ENCODE measurements around the gene WWOX.
"Not testable (repeated sequence)": the region's sequence is repeated elsewhere in the genome, so short reads cannot be mapped to it uniquely, and the experiment has no call there.

The WWOX gene

DNA sequence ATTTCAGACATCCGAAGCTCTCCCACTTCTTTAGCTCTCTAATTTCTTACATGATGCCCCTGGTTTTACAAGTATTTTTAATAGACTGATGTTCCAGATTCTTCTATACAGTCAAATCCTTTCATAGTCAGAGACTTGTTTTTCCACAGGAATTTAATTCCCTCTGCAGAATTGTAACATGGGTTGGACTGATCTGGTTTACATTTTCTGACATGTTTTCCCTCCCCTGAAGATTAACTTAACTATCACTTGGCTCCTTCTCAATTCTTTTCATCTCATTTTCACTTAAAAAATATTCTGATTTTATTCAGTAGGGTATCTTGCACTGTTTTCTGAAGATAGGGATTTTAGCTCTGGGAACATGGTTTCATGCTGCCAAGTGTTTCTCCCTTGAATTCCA lies 1148.9 kb downstream of the WWOX start:
- no peaks in the 10 kb centered on the region for H3K36me3 ChIP-seq (ENCODE audit: insufficient read depth)
- H3K79me2 ChIP-seq (ENCODE audit: insufficient read depth, low read depth) = no peaks in the 10 kb centered on the region
- H3K9ac ChIP-seq = no peak overlapping the region
- H3K4me3 ChIP-seq (IDR thresholded peaks at IDR 0.05; ENCODE audit: insufficient read depth, low read depth, low read length) = no peak overlapping the region
- no peaks in the 10 kb centered on the region for H3K4me1 ChIP-seq (ENCODE audit: low read depth, poor library complexity, severe bottlenecking)
- no peak overlapping the region for H3K27ac ChIP-seq
- H3K4me2 ChIP-seq = no peak overlapping the region
- no peak overlapping the region for H2AFZ ChIP-seq (ENCODE audit: low read depth)
- no peaks in the 10 kb centered on the region for H3K27me3 ChIP-seq (ENCODE audit: insufficient read depth, low read depth)
- no peaks in the 10 kb centered on the region for H4K20me1 ChIP-seq (ENCODE audit: insufficient read depth)
- TF ChIP-seq, protein P1, sequence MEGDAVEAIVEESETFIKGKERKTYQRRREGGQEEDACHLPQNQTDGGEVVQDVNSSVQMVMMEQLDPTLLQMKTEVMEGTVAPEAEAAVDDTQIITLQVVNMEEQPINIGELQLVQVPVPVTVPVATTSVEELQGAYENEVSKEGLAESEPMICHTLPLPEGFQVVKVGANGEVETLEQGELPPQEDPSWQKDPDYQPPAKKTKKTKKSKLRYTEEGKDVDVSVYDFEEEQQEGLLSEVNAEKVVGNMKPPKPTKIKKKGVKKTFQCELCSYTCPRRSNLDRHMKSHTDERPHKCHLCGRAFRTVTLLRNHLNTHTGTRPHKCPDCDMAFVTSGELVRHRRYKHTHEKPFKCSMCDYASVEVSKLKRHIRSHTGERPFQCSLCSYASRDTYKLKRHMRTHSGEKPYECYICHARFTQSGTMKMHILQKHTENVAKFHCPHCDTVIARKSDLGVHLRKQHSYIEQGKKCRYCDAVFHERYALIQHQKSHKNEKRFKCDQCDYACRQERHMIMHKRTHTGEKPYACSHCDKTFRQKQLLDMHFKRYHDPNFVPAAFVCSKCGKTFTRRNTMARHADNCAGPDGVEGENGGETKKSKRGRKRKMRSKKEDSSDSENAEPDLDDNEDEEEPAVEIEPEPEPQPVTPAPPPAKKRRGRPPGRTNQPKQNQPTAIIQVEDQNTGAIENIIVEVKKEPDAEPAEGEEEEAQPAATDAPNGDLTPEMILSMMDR (conservative IDR thresholded peaks at IDR 0.05; ENCODE audit: low read depth, low read length) = no peak

DNA sequence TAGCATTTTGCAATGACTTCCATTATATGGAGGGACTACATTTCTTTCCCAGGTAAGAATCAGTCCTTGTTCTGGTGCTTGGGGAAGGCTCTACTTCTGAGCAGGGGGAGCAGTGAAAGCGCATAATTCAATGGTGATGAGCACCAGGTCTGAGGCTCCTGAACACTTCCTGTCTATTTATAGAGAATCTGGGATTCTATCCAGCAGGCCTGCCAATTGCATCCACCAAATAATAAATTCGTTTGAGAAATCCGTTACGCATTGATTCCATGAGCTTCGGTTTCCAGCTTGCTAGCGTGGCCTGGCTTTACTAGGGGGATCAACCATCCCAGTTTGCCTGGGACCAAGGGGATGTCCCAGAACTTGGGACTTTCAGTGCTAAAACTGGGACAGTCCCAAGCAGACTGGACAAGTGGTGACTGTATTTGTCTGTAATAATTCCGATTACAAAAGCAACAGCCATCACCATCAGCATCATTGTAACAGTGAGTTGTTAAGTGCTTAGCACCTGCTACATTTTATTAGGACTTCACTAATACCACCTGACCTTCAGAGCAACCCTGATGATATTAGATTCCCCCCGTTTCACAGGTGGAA lies 1151.1 kb downstream of the WWOX start:
- H4K20me1 ChIP-seq (ENCODE audit: insufficient read depth) = no peaks in the 10 kb centered on the region
- no peak overlapping the region for H3K27ac ChIP-seq
- H3K27me3 ChIP-seq (ENCODE audit: insufficient read depth, low read depth) = no peaks in the 10 kb centered on the region
- H3K79me2 ChIP-seq (ENCODE audit: insufficient read depth, low read depth) = no peaks in the 10 kb centered on the region
- no peaks in the 10 kb centered on the region for H3K4me1 ChIP-seq (ENCODE audit: low read depth, poor library complexity, severe bottlenecking)
- no peak overlapping the region for H3K9ac ChIP-seq
- no peak overlapping the region for H2AFZ ChIP-seq (ENCODE audit: low read depth)
- TF ChIP-seq, protein P1 (conservative IDR thresholded peaks at IDR 0.05; ENCODE audit: low read depth, low read length) = no peak
- no peak overlapping the region for H3K4me2 ChIP-seq
- H3K4me3 ChIP-seq (IDR thresholded peaks at IDR 0.05; ENCODE audit: insufficient read depth, low read depth, low read length) = no peak overlapping the region
- no peaks in the 10 kb centered on the region for H3K36me3 ChIP-seq (ENCODE audit: insufficient read depth)

DNA sequence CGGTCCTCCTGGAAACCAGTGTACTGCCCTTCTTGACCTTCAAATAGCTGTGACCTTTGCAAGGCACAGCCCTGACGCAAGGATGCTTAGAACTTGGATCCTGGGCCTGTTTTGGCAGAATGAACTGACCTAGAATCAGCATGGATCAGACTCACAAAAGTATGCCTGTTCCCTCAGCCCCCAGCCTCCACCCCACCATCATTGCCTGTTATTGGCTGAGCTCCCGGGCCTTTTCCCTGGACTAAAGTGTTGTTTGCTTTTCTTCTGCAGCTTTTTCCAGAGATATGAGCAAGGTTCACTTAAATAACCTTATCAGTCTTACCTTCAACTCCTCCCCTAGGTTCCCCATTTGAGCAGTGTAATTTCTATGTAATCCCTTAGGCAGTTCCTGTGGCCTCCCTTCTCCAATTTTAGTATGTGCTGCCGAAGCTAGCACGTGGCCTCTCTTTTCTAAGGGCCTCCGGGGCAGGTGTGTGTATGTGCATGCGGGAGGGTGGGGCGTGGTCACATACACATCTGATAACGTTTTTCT lies 1153.7 kb downstream of the WWOX start:
- H3K4me2 ChIP-seq = no peak overlapping the region
- no peaks in the 10 kb centered on the region for H3K79me2 ChIP-seq (ENCODE audit: insufficient read depth, low read depth)
- H2AFZ ChIP-seq (ENCODE audit: low read depth) = no peak overlapping the region
- H3K27me3 ChIP-seq (ENCODE audit: insufficient read depth, low read depth) = no peaks in the 10 kb centered on the region
- no peak overlapping the region for H3K4me3 ChIP-seq (IDR thresholded peaks at IDR 0.05; ENCODE audit: insufficient read depth, low read depth, low read length)
- TF ChIP-seq, protein P1 (conservative IDR thresholded peaks at IDR 0.05; ENCODE audit: low read depth, low read length) = no peak
- H3K9ac ChIP-seq = no peak overlapping the region
- H4K20me1 ChIP-seq (ENCODE audit: insufficient read depth) = no peaks in the 10 kb centered on the region
- H3K4me1 ChIP-seq (ENCODE audit: low read depth, poor library complexity, severe bottlenecking) = no peaks in the 10 kb centered on the region
- no peaks in the 10 kb centered on the region for H3K36me3 ChIP-seq (ENCODE audit: insufficient read depth)
- H3K27ac ChIP-seq = no peak overlapping the region

DNA sequence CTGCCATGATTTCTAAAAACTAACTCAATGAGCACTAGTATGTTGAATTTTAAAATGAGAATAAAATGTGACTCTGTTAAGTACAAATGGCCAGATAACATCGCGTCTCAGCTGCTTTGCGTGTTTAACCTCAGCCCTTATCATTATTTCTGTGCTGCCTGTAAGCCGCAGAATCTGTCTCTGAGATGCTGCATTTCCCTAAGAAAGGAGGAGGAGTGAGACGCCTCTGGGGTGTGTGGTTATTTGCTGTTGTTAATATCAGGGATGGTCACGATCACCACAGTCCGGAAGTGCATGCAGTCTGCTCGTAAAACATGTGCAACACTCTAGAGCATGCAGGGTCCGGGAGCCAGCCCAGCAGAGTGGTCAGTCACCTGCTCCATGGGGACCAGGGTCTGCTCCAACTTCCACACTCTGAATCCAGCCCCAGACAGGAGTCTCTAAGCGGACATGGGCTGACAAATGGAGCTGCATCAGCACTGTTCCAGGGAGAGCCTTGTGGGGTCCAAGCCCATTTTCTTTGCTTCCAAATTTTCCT lies 1158.6 kb downstream of the WWOX start:
- H3K4me1 ChIP-seq (ENCODE audit: low read depth, poor library complexity, severe bottlenecking) = no peaks in the 10 kb centered on the region
- no peak overlapping the region for H3K4me3 ChIP-seq (IDR thresholded peaks at IDR 0.05; ENCODE audit: insufficient read depth, low read depth, low read length)
- TF ChIP-seq, protein P1 (conservative IDR thresholded peaks at IDR 0.05; ENCODE audit: low read depth, low read length) = no peak
- H2AFZ ChIP-seq (ENCODE audit: low read depth) = no peak overlapping the region
- H3K9ac ChIP-seq = no peak overlapping the region
- no peaks in the 10 kb centered on the region for H4K20me1 ChIP-seq (ENCODE audit: insufficient read depth)
- H3K36me3 ChIP-seq (ENCODE audit: insufficient read depth) = no peaks in the 10 kb centered on the region
- no peak overlapping the region for H3K27ac ChIP-seq
- no peak overlapping the region for H3K4me2 ChIP-seq
- no peaks in the 10 kb centered on the region for H3K27me3 ChIP-seq (ENCODE audit: insufficient read depth, low read depth)
- H3K79me2 ChIP-seq (ENCODE audit: insufficient read depth, low read depth) = no peaks in the 10 kb centered on the region

DNA sequence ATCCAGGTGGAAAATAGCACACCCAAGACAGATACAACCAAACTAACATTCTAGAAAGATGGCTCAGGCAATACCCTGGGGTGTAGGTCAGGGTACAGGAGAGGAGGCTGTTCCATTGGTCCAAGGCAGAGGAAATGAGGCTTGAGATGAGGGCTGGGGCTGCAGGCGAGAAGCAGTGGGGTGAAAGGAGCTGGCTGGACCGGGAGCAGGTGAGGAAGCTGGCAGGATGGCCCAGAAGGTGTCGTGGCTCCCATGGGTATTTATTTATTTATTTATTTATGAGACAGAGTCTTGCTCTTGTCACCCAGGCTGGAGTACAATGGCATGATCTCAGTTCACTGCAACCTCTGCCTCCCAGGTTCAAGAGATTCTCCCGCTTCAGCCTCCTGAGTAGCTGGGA lies 1161.4 kb downstream of the WWOX start:
- not testable (repeated sequence) for H3K27me3 ChIP-seq (ENCODE audit: insufficient read depth, low read depth); H3K4me1 ChIP-seq (ENCODE audit: low read depth, poor library complexity, severe bottlenecking); H3K4me3 ChIP-seq (IDR thresholded peaks at IDR 0.05; ENCODE audit: insufficient read depth, low read depth, low read length); H3K79me2 ChIP-seq (ENCODE audit: insufficient read depth, low read depth); H4K20me1 ChIP-seq (ENCODE audit: insufficient read depth); H3K9ac ChIP-seq; H2AFZ ChIP-seq (ENCODE audit: low read depth); H3K4me2 ChIP-seq; H3K36me3 ChIP-seq (ENCODE audit: insufficient read depth); H3K27ac ChIP-seq

All from KMS-11 (cell line).